Activated CD8-positive, alpha-beta T cell treated with anti-CD3 and anti-CD28 coated beads, Interleukin-2, amount 10 ng/mL, durations not matched to agents 7 days and 5 days (primary cell): ENCODE measurements around the gene GRK3. TPM values are rescaled to one million over a fixed set of nuclear protein-coding genes. Genes with fewer than 3 reads are reported as not detected.

Source experiments
- ATAC-seq: fragments of 150-1000 bp; cut with Tn5 transposase; one replicate; pipeline ENCODE4 v1.10.0; 2021; ENCODE audit warnings: moderate library complexity
- CTCF ChIA-PET: fragments of 350-600 bp; sonication (Branson Sonifier 250); formaldehyde crosslinking; loops from one replicate; lab custom pipeline; 2021; ENCODE audit warnings: antibody characterized with exemption; lab: Charles Lee
- POLR2A ChIA-PET: fragments of 350-600 bp; sonication (Branson Sonifier 250); formaldehyde crosslinking; loops from one replicate; lab custom pipeline; 2021; ENCODE audit warnings: antibody characterized with exemption; lab: Charles Lee
- DNase-seq: peaks from one replicate; pipeline ENCODE4 v3.0.0-alpha.2; 2020
- H3K27ac Mint-ChIP-seq: one replicate; pipeline ENCODE4 v1.8.0; 2021; ENCODE audit warnings: mild to moderate bottlenecking, mixed read lengths
- H3K27me3 Mint-ChIP-seq: one replicate; pipeline ENCODE4 v1.8.0; 2021; ENCODE audit warnings: low read depth, mixed read lengths
- H3K36me3 Mint-ChIP-seq: one replicate; pipeline ENCODE4 v1.8.0; 2021; ENCODE audit warnings: low read depth, mixed read lengths
- H3K4me1 Mint-ChIP-seq: one replicate; pipeline ENCODE4 v1.8.0; 2021; ENCODE audit warnings: low read depth, mixed read lengths
- H3K4me3 Mint-ChIP-seq: one replicate; pipeline ENCODE4 v1.8.0; 2021; ENCODE audit warnings: mild to moderate bottlenecking, mixed read lengths
- H3K9me3 Mint-ChIP-seq: one replicate; pipeline ENCODE4 v1.8.0; 2022; ENCODE audit warnings: mixed read lengths; ENCODE audit not compliant: insufficient read depth
- total RNA-seq, 2 experiments: library from RNA; stranded (reverse); gene quantifications; one replicate each; pipeline ENCODE4 v1.2.3, GENCODE V29; 2021

GRK3 gene
- total RNA-seq, 2 experiments from 2014 or later = 35.0 to 36.6 TPM

DNA sequence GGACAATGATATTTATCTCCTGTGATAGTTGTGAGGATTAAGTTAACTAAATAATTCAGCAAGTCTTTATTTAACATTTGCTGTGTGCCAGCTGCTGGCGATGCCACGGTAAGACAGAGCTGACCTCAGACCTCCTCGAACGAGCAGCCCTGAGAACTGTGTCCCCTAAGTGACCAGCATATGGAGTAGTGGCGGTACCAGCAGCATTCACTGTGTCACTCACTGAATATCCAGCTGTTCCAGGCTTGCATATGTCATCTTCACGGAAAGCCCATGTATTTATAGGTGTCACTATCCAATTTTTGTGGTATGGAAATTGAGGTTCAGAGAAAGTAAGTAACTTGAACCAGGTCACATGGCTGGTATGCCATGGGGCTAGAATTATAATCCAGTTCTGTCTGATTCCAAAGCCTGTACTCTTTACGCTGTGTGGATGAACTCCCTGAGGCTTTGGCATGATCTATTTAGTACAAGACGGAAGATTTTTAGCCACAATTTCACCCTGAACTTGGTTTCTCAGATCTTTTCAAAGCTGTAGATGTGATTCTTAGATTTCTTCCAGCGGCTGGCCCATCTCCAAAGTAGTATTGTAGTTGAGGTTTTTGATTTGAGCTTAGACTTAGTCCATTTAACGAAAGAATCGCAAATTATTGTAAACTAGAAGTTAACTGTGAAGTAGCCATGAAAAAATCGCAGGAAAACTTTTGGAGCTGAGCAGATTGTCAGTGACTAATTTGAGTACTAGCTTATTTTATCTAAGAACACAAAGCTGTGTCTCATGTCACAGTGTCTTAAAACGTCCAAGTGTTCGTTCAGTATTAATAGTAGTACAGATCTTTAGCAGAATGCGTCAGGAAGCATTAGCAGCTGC is 128.2 kb downstream of the GRK3 start:
- no peaks in the 10 kb centered on the region for H3K27me3 Mint-ChIP-seq
- H3K36me3 Mint-ChIP-seq = peaks cover 49% of the 10 kb centered on the region
- no peak overlapping the region for H3K4me3 Mint-ChIP-seq
- POLR2A ChIA-PET = no interaction called here
- peak overlapping the region; percentile 58 for H3K27ac Mint-ChIP-seq
- DNase-seq (no peak), ATAC-seq (no peak)
- H3K9me3 Mint-ChIP-seq = no peaks in the 10 kb centered on the region
- peaks cover 12% of the 10 kb centered on the region for H3K4me1 Mint-ChIP-seq
- CTCF ChIA-PET = interaction anchor here (0.8 to 1.9 kb wide), 3 partner anchors 8 to 149 kb away, joined by 3 to 6 read pairs (median 5); no protein-coding TSS in a partner anchor

DNA sequence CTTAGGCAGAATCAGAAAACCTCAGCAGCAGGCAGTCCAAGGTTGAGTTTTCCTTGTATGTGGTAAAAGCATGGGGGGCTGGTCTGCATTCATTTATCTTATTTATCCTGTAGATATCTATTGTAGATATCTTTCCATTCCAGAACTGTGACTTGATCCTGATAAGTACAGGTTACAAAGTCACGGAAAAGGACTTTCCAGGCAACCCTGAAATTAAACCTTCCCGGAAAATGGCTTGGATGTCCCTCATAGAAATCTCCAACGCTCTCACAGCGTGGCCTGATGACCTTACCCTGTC is 128.7 kb downstream of the GRK3 start:
- ChIA-PET POLR2A (no interaction called here), CTCF (interaction anchor here (0.8 to 1.0 kb wide), 2 partner anchors 11 to 149 kb away, joined by 3 to 5 read pairs; no protein-coding TSS in a partner anchor)
- Mint-ChIP-seq H3K9me3 (no peaks in the 10 kb centered on the region), H3K36me3 (peaks cover 47% of the 10 kb centered on the region), H3K4me3 (no peak overlapping the region), H3K27ac (no peak overlapping the region), H3K27me3 (no peaks in the 10 kb centered on the region), H3K4me1 (peaks cover 12% of the 10 kb centered on the region)
- DNase-seq (no peak), ATAC-seq (no peak)

DNA sequence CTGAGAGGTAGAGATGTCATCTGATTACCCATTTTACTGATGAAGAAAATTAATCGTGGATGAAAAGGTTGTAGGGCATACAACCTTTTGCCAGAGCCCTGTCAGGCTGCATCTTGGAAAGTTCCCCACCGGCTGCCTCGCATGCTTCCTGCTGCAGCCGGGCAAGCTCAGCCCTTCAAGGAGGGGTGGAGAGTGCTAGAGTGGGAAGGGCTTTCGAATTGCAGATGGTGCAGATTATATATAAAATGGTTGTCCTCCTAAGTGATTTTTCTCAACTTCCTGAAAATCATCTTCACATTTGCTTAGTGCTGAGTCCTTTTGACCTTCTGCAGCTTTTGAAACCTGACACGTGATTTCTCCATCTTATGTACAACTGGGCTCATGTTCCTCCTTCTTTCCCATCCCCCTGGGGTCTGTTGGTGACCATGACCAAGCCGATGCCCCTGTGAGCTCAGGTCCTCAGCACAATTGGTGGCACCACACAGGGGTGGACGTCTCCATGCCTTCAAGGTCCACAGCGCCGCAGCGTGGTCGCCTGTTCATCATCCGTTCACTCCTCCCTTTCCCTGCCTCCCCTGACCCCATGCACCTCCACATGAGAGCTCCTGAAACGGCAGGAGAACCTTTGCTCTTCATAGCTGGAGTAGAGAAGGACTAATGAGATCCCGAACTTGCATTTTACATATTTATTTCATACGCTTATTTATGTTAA is 129.9 kb downstream of the GRK3 start:
- DNase-seq (no peak), ATAC-seq (no peak)
- Mint-ChIP-seq H3K36me3 (peaks cover 56% of the 10 kb centered on the region), H3K9me3 (no peaks in the 10 kb centered on the region), H3K27ac (peak overlapping the region; percentile 41), H3K4me1 (peaks cover 19% of the 10 kb centered on the region), H3K27me3 (no peaks in the 10 kb centered on the region), H3K4me3 (no peak overlapping the region)
- ChIA-PET POLR2A (no interaction called here), CTCF (interaction anchor here (1.2 to 3.1 kb wide), 3 partner anchors 15 to 150 kb away, joined by 3 to 12 read pairs (median 3); no protein-coding TSS in a partner anchor)

DNA sequence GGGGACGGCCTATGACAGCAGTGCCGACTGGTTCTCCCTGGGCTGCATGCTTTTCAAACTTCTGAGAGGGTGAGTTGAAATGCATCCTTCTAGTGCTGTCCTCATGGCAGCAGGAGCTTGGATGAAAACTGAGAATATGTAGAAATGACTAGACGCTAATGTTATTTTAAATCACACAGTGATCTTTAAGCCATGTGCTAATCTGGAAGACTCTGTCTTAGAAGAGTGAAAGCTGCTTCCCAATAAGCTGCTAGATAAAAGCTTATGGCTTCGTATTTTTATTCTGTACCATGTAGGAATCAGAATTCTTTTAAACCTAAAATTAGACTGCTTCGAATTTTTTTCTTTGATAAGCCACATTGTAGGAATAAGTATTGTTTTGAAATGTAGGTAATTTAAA is 130.7 kb downstream of the GRK3 start:
- no peaks in the 10 kb centered on the region for H3K9me3 Mint-ChIP-seq
- no peak overlapping the region for H3K27ac Mint-ChIP-seq
- POLR2A ChIA-PET = no interaction called here
- CTCF ChIA-PET = interaction anchor here (1.2 to 3.1 kb wide), 3 partner anchors 15 to 151 kb away, joined by 3 to 12 read pairs (median 3); no protein-coding TSS in a partner anchor
- H3K36me3 Mint-ChIP-seq = peaks cover 53% of the 10 kb centered on the region
- no peak overlapping the region for H3K4me3 Mint-ChIP-seq
- DNase-seq = no peak
- no peak for ATAC-seq
- H3K4me1 Mint-ChIP-seq = peaks cover 14% of the 10 kb centered on the region
- no peaks in the 10 kb centered on the region for H3K27me3 Mint-ChIP-seq

DNA sequence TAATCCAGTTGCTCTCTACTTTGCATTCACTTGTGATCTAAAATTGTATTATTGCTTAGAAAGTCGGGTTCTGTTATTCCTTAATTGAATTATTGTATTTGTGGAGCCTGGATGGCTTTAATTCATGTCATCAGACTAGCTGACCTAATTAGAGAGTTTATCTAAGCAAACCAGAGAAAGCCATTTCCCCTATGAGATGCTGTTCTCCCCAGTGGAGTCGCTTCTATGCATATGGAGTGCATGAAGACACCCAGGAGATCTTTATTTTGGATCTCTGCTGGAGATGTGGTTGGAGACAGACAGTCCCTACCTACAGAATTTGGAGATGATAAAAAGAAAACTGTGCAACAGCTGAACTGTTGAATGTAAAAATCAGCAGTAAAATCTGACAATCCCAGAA is 132.3 kb downstream of the GRK3 start:
- CTCF ChIA-PET = interaction anchor here (1.0 to 3.1 kb wide), 4 partner anchors 76 to 234 kb away, joined by 3 to 12 read pairs (median 4); no protein-coding TSS in a partner anchor
- ATAC-seq = no peak
- POLR2A ChIA-PET = no interaction called here
- Mint-ChIP-seq H3K4me3 (no peak overlapping the region), H3K36me3 (peaks cover 48% of the 10 kb centered on the region), H3K27ac (no peak overlapping the region), H3K9me3 (no peaks in the 10 kb centered on the region), H3K27me3 (no peaks in the 10 kb centered on the region), H3K4me1 (peaks cover 17% of the 10 kb centered on the region)
- DNase-seq = no peak

DNA sequence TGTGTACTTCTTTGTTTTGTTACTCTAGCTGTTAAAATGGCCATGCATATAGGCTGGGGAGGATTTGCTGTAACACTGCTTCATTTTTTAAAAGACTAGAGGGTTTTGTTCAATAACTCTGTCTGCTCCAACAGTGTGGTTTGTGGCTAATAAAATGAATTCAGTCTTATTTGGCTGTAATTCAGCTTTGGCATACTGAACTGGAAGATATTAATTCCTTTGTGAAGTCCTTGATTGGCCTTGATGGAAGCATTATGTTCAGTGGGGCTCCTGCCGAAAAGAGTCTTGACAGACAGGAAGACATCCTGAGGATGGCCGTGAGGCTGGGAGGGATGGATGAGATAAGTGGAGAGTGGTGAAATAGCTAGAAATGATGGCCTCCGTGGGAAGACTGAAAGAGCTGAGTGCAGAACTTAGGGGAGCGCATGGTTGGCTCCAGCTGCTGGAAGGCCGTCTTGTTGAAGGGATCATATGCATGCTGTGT is 132.7 kb downstream of the GRK3 start:
- no peak for ATAC-seq
- Mint-ChIP-seq H3K9me3 (no peaks in the 10 kb centered on the region), H3K4me1 (peaks cover 20% of the 10 kb centered on the region), H3K36me3 (peaks cover 50% of the 10 kb centered on the region), H3K27ac (no peak overlapping the region), H3K27me3 (no peaks in the 10 kb centered on the region), H3K4me3 (no peak overlapping the region)
- POLR2A ChIA-PET = no interaction called here
- DNase-seq = no peak
- CTCF ChIA-PET = interaction anchor here (1.0 to 3.1 kb wide), 4 partner anchors 76 to 235 kb away, joined by 3 to 12 read pairs (median 4); no protein-coding TSS in a partner anchor

DNA sequence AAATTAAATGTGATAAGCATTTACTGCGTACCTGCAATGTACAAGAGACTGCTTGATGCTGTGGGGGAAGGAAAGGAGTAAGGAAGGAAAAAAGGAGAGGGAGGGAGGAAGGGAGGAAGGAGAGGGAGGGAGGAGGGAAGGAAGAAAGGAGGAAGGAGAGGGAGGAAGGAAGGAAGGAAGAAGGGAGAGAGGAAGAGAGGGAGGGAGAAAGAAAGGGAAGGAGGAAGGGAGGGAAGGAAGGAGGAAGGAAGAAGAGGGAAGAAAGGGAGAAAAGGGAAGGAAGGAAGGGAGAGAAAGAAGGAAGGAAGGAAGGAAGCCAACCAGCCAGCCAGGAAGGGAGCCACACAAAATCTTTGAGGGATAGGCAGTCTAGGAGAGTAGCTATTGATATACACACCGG is 133.5 kb downstream of the GRK3 start:
- CTCF ChIA-PET = interaction anchor here (1.0 to 1.3 kb wide), 5 partner anchors 132 to 236 kb away, joined by 3 to 5 read pairs (median 3); no protein-coding TSS in a partner anchor
- no peaks in the 10 kb centered on the region for H3K27me3 Mint-ChIP-seq
- no peaks in the 10 kb centered on the region for H3K9me3 Mint-ChIP-seq
- ATAC-seq = no peak
- POLR2A ChIA-PET = no interaction called here
- no peak overlapping the region for H3K27ac Mint-ChIP-seq
- peaks cover 47% of the 10 kb centered on the region for H3K36me3 Mint-ChIP-seq
- no peak overlapping the region for H3K4me3 Mint-ChIP-seq
- H3K4me1 Mint-ChIP-seq = peaks cover 27% of the 10 kb centered on the region
- no peak for DNase-seq

DNA sequence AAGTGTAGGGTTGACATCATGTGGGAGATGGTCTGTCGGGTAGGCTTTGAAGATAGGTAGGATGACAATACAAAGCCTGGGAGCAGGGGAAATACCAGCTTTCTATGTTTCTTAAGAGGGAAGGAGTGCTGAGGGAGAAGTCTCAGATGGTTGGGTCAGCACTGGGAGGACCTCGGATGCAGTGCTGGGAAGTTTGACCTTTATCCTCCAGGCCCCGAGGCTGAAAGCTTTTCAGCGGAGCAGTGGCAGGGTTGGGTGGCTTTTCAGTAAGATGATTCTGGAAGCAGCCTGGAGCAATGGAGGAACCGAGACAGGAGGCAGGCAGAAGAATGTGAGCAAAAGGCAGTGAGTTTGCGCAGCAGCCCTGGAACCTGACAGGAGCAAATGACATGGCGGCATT is 134.0 kb downstream of the GRK3 start:
- DNase-seq (no peak), ATAC-seq (no peak)
- ChIA-PET CTCF (interaction anchor here (1.0 to 1.2 kb wide), 2 partner anchors 154 to 236 kb away, joined by 3 to 5 read pairs; no protein-coding TSS in a partner anchor), POLR2A (interaction anchor here (0.6 kb wide), 1 partner anchor 11 kb away, joined by 3 read pairs; no protein-coding TSS in a partner anchor)
- peaks cover 47% of the 10 kb centered on the region for H3K36me3 Mint-ChIP-seq
- peaks cover 31% of the 10 kb centered on the region for H3K4me1 Mint-ChIP-seq
- H3K27me3 Mint-ChIP-seq = no peaks in the 10 kb centered on the region
- H3K4me3 Mint-ChIP-seq = no peak overlapping the region
- H3K9me3 Mint-ChIP-seq = no peaks in the 10 kb centered on the region
- peak overlapping the region; percentile 11 for H3K27ac Mint-ChIP-seq

DNA sequence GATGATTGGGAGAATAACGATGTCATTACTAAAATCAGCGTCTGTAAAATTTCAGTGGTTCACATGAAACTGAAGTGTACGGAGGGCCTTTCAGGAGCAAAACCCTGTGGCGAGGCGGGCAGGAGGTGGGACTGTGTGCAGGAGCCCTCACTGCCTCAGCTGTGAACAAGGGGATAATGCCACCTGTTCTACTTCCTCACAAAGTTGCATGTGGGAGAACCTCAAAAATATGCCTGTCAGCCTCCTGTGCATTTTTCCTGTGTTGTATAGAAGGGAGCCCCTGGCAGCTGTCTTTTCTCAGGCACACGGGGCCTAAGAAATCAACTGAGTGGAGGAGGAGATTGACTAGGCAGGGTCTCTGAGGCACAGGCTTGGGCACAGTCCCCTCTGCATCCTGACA is 134.5 kb downstream of the GRK3 start:
- Mint-ChIP-seq H3K27ac (peak overlapping the region; percentile 11), H3K9me3 (no peaks in the 10 kb centered on the region), H3K4me3 (no peak overlapping the region), H3K36me3 (peaks cover 51% of the 10 kb centered on the region), H3K4me1 (peaks cover 34% of the 10 kb centered on the region), H3K27me3 (no peaks in the 10 kb centered on the region)
- DNase-seq (no peak), ATAC-seq (no peak)
- ChIA-PET CTCF (interaction anchor here (1.0 to 4.5 kb wide), 3 partner anchors 155 to 236 kb away, joined by 3 to 42 read pairs (median 5); no protein-coding TSS in a partner anchor), POLR2A (interaction anchor here (0.6 kb wide), 1 partner anchor 11 kb away, joined by 3 read pairs; no protein-coding TSS in a partner anchor)

DNA sequence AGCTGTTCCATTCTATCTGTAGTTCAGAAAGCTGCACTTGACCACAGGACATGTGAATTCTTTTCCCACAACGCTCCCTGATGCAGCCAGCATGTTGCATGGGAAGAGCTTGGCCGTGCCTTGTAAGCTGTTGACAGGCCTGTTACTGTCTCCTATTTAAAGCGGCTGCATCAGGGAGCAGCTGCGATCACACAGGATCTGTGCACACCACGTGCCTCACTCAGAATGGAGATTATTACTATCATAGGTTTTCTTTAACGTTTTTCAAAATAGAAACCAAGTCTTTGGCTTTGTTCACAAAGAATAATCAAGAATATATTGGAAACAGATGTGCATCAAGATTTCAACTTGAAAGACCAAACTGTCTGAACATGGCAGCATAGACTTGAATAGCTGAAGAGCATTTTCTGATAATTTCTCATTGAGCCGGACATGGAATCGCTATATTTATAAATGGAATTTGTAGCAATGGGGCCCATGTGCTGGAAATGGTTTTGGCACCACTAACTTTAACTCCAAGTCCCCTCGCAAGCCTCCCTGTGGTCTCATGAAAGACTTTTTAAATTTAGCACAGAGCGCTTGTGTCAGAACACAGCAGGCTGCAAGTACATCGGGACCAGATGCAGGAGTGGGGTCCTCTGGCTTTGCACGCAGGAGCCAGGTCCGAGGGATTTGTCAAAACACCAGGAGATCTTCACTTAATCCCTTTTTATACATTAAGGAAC is 136.7 kb downstream of the GRK3 start:
- Mint-ChIP-seq H3K27ac (peak overlapping the region; percentile 59), H3K4me3 (no peak overlapping the region), H3K9me3 (no peaks in the 10 kb centered on the region), H3K27me3 (no peaks in the 10 kb centered on the region), H3K4me1 (peaks cover 45% of the 10 kb centered on the region), H3K36me3 (peaks cover 58% of the 10 kb centered on the region)
- ChIA-PET CTCF (interaction anchor here (0.6 to 6.7 kb wide), 9 partner anchors 9 to 882 kb away, joined by 3 to 71 read pairs (median 7); partner anchors contain the start of gene GRK3), POLR2A (interaction anchor here (0.7 kb wide), 1 partner anchor 158 kb away, joined by 3 read pairs; no protein-coding TSS in a partner anchor)
- no peak for DNase-seq
- no peak for ATAC-seq

DNA sequence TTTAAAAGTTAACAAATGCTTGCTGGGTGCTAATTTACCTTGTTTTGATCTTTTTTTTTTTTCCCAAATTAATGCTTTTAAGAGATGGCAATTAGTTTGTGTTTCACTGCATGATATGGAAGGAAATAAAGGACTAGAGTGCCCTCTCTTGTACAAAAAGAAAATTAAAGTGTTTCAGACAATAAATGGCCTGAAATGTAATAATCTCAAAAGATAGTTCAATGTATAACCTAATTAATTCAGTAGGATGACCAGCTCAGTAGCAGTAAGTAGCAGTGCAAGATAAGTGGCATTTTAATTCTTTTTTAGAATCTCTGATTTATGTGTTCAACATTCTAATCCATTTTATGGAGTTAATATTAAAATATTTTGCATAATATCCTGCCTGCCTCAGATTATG is 137.6 kb downstream of the GRK3 start:
- ChIA-PET POLR2A (interaction anchor here (1.5 kb wide), 1 partner anchor 35 kb away, joined by 3 read pairs; no protein-coding TSS in a partner anchor), CTCF (interaction anchor here (1.0 to 6.7 kb wide), 14 partner anchors 8 to 243 kb away, joined by 3 to 71 read pairs (median 5); partner anchors contain the start of gene GRK3)
- H3K36me3 Mint-ChIP-seq = peaks cover 62% of the 10 kb centered on the region
- peaks cover 51% of the 10 kb centered on the region for H3K4me1 Mint-ChIP-seq
- ATAC-seq = no peak
- no peaks in the 10 kb centered on the region for H3K9me3 Mint-ChIP-seq
- H3K27ac Mint-ChIP-seq = peak overlapping the region; percentile 70
- no peak for DNase-seq
- no peaks in the 10 kb centered on the region for H3K27me3 Mint-ChIP-seq
- H3K4me3 Mint-ChIP-seq = peak overlapping the region; percentile 9
